Dedifferentiated amniotic fluid mesenchymal stem cell (primary cell): ENCODE data around the gene SENP2.

ENCODE experiments used
- DNase-seq: peaks from one replicate; pipeline ENCODE4 v3.0.0-alpha.2; 2016; ENCODE audit errors: extremely low spot score

Gene SENP2

DNA sequence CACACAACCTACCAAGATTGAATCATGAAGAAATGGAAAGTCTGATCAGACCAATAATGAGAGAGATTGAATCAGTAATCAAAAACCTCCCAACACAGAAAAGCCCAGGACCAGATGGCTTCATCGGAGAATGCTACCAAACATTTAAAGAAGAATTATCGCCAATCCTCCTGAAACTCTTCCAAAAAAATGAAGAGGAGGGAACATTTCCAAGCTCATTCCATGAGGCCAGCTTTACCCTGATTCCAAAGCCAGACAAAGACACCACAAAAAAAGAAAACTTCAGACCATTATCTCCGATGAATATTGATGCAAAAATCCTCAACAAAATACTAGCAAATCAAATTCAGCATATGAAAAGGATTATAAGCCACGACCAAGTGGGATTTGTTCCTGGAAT, 94.1 kb downstream of the SENP2 start:
- DNase-seq = no peak
